Endodermal cell (in vitro differentiated cells): ENCODE measurements around the gene SPAG6. TPM values are rescaled to one million over a fixed set of nuclear protein-coding genes. Genes with fewer than 3 reads are reported as not detected.

Experiments used
- DNase-seq: peaks from one replicate; pipeline ENCODE4 v3.0.0-alpha.2; 2017
- H3K27ac ChIP-seq: 2 replicates; pipeline ENCODE4 v1.5.1; 2013; ENCODE audit warnings: mild to moderate bottlenecking, low read depth, low read length, moderate library complexity
- H3K27me3 ChIP-seq: 2 replicates; pipeline ENCODE4 v1.6.1; 2013; ENCODE audit warnings: mild to moderate bottlenecking, low read length, moderate library complexity; ENCODE audit not compliant: insufficient read depth, control insufficient read depth, poor library complexity, severe bottlenecking
- H3K36me3 ChIP-seq: 2 replicates; pipeline ENCODE4 v1.7.0; 2013; ENCODE audit warnings: mild to moderate bottlenecking, low read length, moderate library complexity; ENCODE audit not compliant: control insufficient read depth, insufficient read depth
- H3K4me1 ChIP-seq: one replicate; pipeline ENCODE4 v1.7.0; 2013; ENCODE audit warnings: low read length; ENCODE audit not compliant: control insufficient read depth, insufficient read depth
- H3K4me3 ChIP-seq: 2 replicates; pipeline ENCODE4 v1.5.1; 2013; ENCODE audit warnings: mild to moderate bottlenecking, low read length, moderate library complexity
- H3K9ac ChIP-seq: 2 replicates; pipeline ENCODE4 v1.6.1; 2013; ENCODE audit warnings: mild to moderate bottlenecking, low read length, moderate library complexity; ENCODE audit not compliant: poor library complexity, severe bottlenecking; ENCODE audit errors: extremely low read depth
- H3K9me3 ChIP-seq: 2 replicates; pipeline ENCODE4 v1.6.1; 2013; ENCODE audit warnings: mild to moderate bottlenecking, low read length, moderate library complexity; ENCODE audit not compliant: control insufficient read depth
- H3K27ac Mint-ChIP-seq: 2 replicates; pipeline ENCODE4 v1.8.0; 2020; ENCODE audit warnings: mixed read lengths
- H3K27me3 Mint-ChIP-seq: 2 replicates; pipeline ENCODE4 v1.8.0; 2021; ENCODE audit warnings: mild to moderate bottlenecking, mixed read lengths; ENCODE audit not compliant: insufficient read depth
- H3K36me3 Mint-ChIP-seq: 2 replicates; pipeline ENCODE4 v1.8.0; 2020; ENCODE audit warnings: low read depth, mixed read lengths
- H3K4me1 Mint-ChIP-seq: 2 replicates; pipeline ENCODE4 v1.8.0; 2020; ENCODE audit warnings: mixed read lengths
- H3K4me3 Mint-ChIP-seq: 2 replicates; pipeline ENCODE4 v1.8.0; 2020; ENCODE audit warnings: mild to moderate bottlenecking, moderate library complexity, mixed read lengths
- H3K9me3 Mint-ChIP-seq: 2 replicates; pipeline ENCODE4 v1.8.0; 2020; ENCODE audit warnings: mild to moderate bottlenecking, mixed read lengths
- WGBS, 2 experiments: methylation state at CpG; one replicate each; pipeline versions ENCODE4 v1.1.5 to v1.1.7; 2013; ENCODE audit warnings: missing lambda C conversion rate in 2 of 2, mixed read lengths in 1 of 2; ENCODE audit not compliant: insufficient coverage in 1 of 2, insufficient read length in 1 of 2; 5-methylcytosine and 5-hydroxymethylcytosine counted together
- total RNA-seq, 2 donors: library from RNA; stranded (reverse); fragmentation: NEBNext Ultra II Directional in 1 of 2; extraction: Animal tissue kit (Norgen Biotek cat#: 25700) in 1 of 2; gene quantifications; 2 replicates in 1 of 2; 3 replicates in 1 of 2; pipeline ENCODE4 v1.2.1, GENCODE V29; 2021
- TF ChIP-seq, protein P1 (sequence below): fragments of 200-600 bp; sonication (generic); conservative IDR thresholded peaks from 2 replicates; pipeline ENCODE4 v1.5.0; 2021; ENCODE audit warnings: antibody characterized with exemption, mild to moderate bottlenecking

Gene SPAG6
- total RNA-seq, 2 donors from 2014 or later, result 1.1 to 2.1 TPM

GRCh38 chr10:22322641-22323160, 22.6 kb upstream of the SPAG6 start:
- DNase-seq, result no peak
- peaks cover 3% of the 10 kb centered on the region for H3K4me1 ChIP-seq
- H3K27ac ChIP-seq, result no peak overlapping the region
- Mint-ChIP-seq H3K4me3 (peak overlapping the region; percentile 79), H3K27ac (no peak overlapping the region), H3K9me3 (no peaks in the 10 kb centered on the region), H3K4me1 (peaks cover 37% of the 10 kb centered on the region), H3K27me3 (peaks cover 80% of the 10 kb centered on the region), H3K36me3 (peaks cover 7% of the 10 kb centered on the region)
- H3K36me3 ChIP-seq, result peaks cover 8% of the 10 kb centered on the region
- H3K4me3 ChIP-seq, result peak overlapping the region; percentile 86
- no peak overlapping the region for H3K9ac ChIP-seq
- no peaks in the 10 kb centered on the region for H3K9me3 ChIP-seq
- WGBS, 2 experiments, result 21 to 67% methylated on average over 1 to 4 of the region's 5 CpGs
- H3K27me3 ChIP-seq, result peaks cover 75% of the 10 kb centered on the region
- TF ChIP-seq, protein P1, sequence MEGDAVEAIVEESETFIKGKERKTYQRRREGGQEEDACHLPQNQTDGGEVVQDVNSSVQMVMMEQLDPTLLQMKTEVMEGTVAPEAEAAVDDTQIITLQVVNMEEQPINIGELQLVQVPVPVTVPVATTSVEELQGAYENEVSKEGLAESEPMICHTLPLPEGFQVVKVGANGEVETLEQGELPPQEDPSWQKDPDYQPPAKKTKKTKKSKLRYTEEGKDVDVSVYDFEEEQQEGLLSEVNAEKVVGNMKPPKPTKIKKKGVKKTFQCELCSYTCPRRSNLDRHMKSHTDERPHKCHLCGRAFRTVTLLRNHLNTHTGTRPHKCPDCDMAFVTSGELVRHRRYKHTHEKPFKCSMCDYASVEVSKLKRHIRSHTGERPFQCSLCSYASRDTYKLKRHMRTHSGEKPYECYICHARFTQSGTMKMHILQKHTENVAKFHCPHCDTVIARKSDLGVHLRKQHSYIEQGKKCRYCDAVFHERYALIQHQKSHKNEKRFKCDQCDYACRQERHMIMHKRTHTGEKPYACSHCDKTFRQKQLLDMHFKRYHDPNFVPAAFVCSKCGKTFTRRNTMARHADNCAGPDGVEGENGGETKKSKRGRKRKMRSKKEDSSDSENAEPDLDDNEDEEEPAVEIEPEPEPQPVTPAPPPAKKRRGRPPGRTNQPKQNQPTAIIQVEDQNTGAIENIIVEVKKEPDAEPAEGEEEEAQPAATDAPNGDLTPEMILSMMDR, result no peak

DNA sequence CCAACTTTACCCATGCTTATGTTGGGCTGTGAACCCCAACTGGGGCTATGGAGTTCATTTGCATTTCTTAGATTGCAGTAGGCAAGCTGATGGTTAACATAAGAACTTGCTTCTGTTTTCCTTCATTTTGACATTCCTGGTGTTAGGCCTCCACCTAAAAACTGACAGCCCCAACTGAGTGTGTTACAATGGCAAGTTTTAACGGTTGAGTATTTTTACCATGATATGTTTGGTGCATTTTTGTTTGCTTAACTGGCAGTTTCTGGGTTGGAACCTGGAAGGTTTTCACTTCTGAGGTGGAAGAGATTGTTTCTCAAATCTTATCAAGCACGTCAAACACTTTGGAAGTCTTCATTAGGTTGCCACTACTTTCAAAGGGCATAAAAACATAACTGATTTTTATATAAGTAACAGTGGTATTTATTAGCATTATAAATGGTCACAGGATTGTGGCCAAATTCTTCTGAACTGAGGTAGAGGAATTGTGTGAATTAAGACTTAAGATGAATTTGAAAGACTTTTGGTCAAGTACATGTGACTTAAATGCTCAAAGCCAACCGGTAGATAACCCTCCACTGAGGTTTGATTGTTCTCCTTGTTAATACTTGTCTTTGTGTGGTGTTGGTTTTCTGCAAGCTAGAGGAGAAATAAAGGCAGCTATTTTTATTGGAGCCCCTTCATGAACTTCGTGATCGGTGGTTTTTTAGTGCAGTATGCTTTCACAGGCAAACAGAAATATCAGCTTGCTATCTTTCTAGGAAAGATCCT, 21.6 kb upstream of the SPAG6 start:
- H3K36me3 ChIP-seq, result peaks cover 18% of the 10 kb centered on the region
- peaks cover 65% of the 10 kb centered on the region for H3K27me3 ChIP-seq
- no peak for DNase-seq
- 2 to 17% methylated on average over 2 to 5 of the region's 5 CpGs for WGBS, 2 experiments
- no peak overlapping the region for H3K9ac ChIP-seq
- Mint-ChIP-seq H3K9me3 (no peaks in the 10 kb centered on the region), H3K4me3 (peak overlapping the region; percentile 68), H3K4me1 (peaks cover 37% of the 10 kb centered on the region), H3K27me3 (peaks cover 73% of the 10 kb centered on the region), H3K27ac (no peak overlapping the region), H3K36me3 (peaks cover 9% of the 10 kb centered on the region)
- TF ChIP-seq, protein P1, result no peak
- H3K9me3 ChIP-seq, result no peaks in the 10 kb centered on the region
- no peak overlapping the region for H3K27ac ChIP-seq
- peak overlapping the region; percentile 80 for H3K4me3 ChIP-seq
- no peaks in the 10 kb centered on the region for H3K4me1 ChIP-seq

GRCh38 chr10:22324413-22324812, 20.9 kb upstream of the SPAG6 start:
- H3K36me3 ChIP-seq, result peaks cover 25% of the 10 kb centered on the region
- peaks cover 37% of the 10 kb centered on the region for H3K4me1 Mint-ChIP-seq
- H3K27ac ChIP-seq, result no peak overlapping the region
- peaks cover 58% of the 10 kb centered on the region for H3K27me3 ChIP-seq
- no peaks in the 10 kb centered on the region for H3K9me3 Mint-ChIP-seq
- H3K27me3 Mint-ChIP-seq, result peaks cover 69% of the 10 kb centered on the region
- peak overlapping the region; percentile 68 for H3K4me3 Mint-ChIP-seq
- H3K36me3 Mint-ChIP-seq, result peaks cover 13% of the 10 kb centered on the region
- peak overlapping the region; percentile 80 for H3K4me3 ChIP-seq
- WGBS, 2 experiments, result 5 to 7% methylated on average over 2 to 4 of the region's 4 CpGs
- no peak overlapping the region for H3K27ac Mint-ChIP-seq
- H3K4me1 ChIP-seq, result no peaks in the 10 kb centered on the region
- no peak for DNase-seq
- TF ChIP-seq, protein P1, result no peak
- H3K9ac ChIP-seq, result no peak overlapping the region
- no peaks in the 10 kb centered on the region for H3K9me3 ChIP-seq
